SK-N-SH (cell line): ENCODE results near the gene RFT1.

Experiments
- EP300 ChIP-seq, 2 experiments: IDR thresholded peaks; 2 replicates each; pipeline versions ENCODE4 v1.4.0 to v1.6.1; 2012; ENCODE audit warnings: borderline replicate concordance in 1 of 2, low read depth in 1 of 2, low read length in 1 of 2
- NFIC ChIP-seq: IDR thresholded peaks from 2 replicates; pipeline ENCODE4 v1.4.0; 2012; ENCODE audit warnings: borderline replicate concordance
- NRF1 ChIP-seq: IDR thresholded peaks from 2 replicates; pipeline ENCODE4 v1.6.1; 2012; ENCODE audit warnings: low read depth, mild to moderate bottlenecking, low read length
- PBX3 ChIP-seq: IDR thresholded peaks from 2 replicates; pipeline ENCODE4; 2012
- POLR2AphosphoS5 ChIP-seq: IDR thresholded peaks from 2 replicates; pipeline ENCODE4 v1.6.1; 2012; ENCODE audit warnings: low read depth, low read length
- RAD21 ChIP-seq: IDR thresholded peaks from 2 replicates; pipeline ENCODE4 v1.6.1; 2012; ENCODE audit warnings: mild to moderate bottlenecking, low read length
- TAF1 ChIP-seq: IDR thresholded peaks from 2 replicates; pipeline ENCODE4 v1.6.1; 2012; ENCODE audit warnings: low read depth, mild to moderate bottlenecking, low read length, moderate library complexity, borderline replicate concordance
- TCF12 ChIP-seq: IDR thresholded peaks from 2 replicates; pipeline ENCODE4 v1.4.0; 2012
- TEAD4 ChIP-seq: IDR thresholded peaks from 2 replicates; pipeline ENCODE4 v1.4.0; 2012; ENCODE audit warnings: mild to moderate bottlenecking, borderline replicate concordance; ENCODE audit not compliant: insufficient read depth
- YY1 ChIP-seq: IDR thresholded peaks from 2 replicates; pipeline ENCODE4 v1.4.0; 2012; ENCODE audit warnings: low read depth, mild to moderate bottlenecking
- TF ChIP-seq, protein P1 (sequence below): fragments of 200-600 bp; sonication (generic); IDR thresholded peaks from 2 replicates; pipeline ENCODE4 v1.6.1; 2017; ENCODE audit warnings: antibody characterized with exemption, mild to moderate bottlenecking, moderate library complexity

DNA sequence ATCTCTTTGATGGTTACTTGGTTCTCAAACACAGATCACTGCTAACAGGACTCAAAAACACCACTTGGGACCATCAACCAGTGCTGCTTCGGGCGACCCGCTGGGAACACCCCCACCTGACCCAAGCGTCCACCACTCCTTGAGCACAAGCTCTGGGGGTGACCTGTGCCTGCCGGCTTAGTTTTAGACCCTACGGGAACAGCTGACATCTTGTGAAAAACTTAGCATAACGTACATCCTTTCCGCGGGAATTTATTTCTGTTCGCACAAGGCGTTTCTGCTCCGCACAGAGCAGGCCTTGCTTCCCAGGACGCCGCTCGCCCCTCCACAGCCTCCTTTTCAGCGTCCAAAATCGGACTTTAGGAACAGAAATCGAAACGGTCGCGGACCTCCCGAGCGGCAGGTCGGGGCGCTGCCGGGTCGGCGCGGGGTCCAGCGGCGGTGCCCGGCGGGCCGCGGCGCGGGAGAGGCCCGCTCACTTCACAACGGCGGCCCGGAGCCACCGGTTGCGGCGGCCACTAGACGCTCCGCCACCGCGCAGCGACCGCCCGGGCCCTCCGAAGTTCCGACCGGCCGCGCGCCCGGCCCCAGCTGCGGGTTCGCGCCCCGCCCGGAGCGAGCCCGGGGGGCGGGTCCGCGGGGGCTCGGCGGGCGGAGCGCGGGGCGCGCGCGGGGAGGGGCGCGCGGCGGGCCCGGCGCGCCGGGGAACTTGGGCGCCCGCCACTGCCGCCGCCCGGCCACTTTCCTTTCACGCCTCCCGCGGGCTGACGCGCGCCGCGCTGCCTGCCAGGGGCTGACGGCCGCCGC, 85.3 kb downstream of the RFT1 start:
- no peak for TF ChIP-seq POLR2AphosphoS5
- TF ChIP-seq NFIC: no peak
- no peak for TF ChIP-seq YY1
- no peak for TF ChIP-seq RAD21
- TF ChIP-seq PBX3: no peak
- TF ChIP-seq TAF1: no peak
- TF ChIP-seq, protein P1, sequence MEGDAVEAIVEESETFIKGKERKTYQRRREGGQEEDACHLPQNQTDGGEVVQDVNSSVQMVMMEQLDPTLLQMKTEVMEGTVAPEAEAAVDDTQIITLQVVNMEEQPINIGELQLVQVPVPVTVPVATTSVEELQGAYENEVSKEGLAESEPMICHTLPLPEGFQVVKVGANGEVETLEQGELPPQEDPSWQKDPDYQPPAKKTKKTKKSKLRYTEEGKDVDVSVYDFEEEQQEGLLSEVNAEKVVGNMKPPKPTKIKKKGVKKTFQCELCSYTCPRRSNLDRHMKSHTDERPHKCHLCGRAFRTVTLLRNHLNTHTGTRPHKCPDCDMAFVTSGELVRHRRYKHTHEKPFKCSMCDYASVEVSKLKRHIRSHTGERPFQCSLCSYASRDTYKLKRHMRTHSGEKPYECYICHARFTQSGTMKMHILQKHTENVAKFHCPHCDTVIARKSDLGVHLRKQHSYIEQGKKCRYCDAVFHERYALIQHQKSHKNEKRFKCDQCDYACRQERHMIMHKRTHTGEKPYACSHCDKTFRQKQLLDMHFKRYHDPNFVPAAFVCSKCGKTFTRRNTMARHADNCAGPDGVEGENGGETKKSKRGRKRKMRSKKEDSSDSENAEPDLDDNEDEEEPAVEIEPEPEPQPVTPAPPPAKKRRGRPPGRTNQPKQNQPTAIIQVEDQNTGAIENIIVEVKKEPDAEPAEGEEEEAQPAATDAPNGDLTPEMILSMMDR: no peak
- no peak for TF ChIP-seq EP300 (IDR thresholded peaks at IDR 0.05; ENCODE audit: borderline replicate concordance in 1 of 2, low read depth in 1 of 2, low read length in 1 of 2)
- no peak for TF ChIP-seq TCF12
- no peak for TF ChIP-seq NRF1
- no peak for TF ChIP-seq TEAD4
